Nephron progenitor cell (in vitro differentiated cells): Measurements from ENCODE around the gene TUBB6.
A peak's percentile ranks its signal among the peaks of the same experiment; 100 is the strongest.

Source experiments
- DNase-seq: peaks from one replicate; pipeline ENCODE4 v3.0.0; 2021
- H3K27ac Mint-ChIP-seq: 2 replicates; pipeline ENCODE4 v1.8.0; 2021; ENCODE audit warnings: mild to moderate bottlenecking, moderate library complexity, mixed read lengths
- H3K27me3 Mint-ChIP-seq: 2 replicates; pipeline ENCODE4 v1.8.0; 2021; ENCODE audit warnings: mild to moderate bottlenecking, low read depth, mixed read lengths; ENCODE audit not compliant: poor library complexity
- H3K36me3 Mint-ChIP-seq: 2 replicates; pipeline ENCODE4 v1.8.0; 2021; ENCODE audit warnings: low read depth, mixed read lengths
- H3K4me1 Mint-ChIP-seq: 2 replicates; pipeline ENCODE4 v1.8.0; 2021; ENCODE audit warnings: mixed read lengths
- H3K4me3 Mint-ChIP-seq: 2 replicates; pipeline ENCODE4 v1.8.0; 2021; ENCODE audit warnings: mild to moderate bottlenecking, moderate library complexity, mixed read lengths
- H3K9me3 Mint-ChIP-seq: 2 replicates; pipeline ENCODE4 v1.8.0; 2021; ENCODE audit warnings: mild to moderate bottlenecking, moderate library complexity, mixed read lengths
- CTCF ChIP-seq: fragments of 200-600 bp; sonication (generic); IDR thresholded peaks from 2 replicates; pipeline ENCODE4 v1.5.0; 2021; ENCODE audit warnings: antibody characterized with exemption

Gene TUBB6

GRCh38 chr18:12328179-12328823, 20.3 kb downstream of the TUBB6 start:
- DNase-seq: no peak
- Mint-ChIP-seq H3K4me3 (no peak overlapping the region), H3K9me3 (no peaks in the 10 kb centered on the region), H3K4me1 (no peaks in the 10 kb centered on the region), H3K27me3 (peaks cover under 1% of the 10 kb centered on the region), H3K27ac (no peak overlapping the region), H3K36me3 (peaks cover 69% of the 10 kb centered on the region)
- peak; percentile 33 for TF ChIP-seq CTCF

GRCh38 chr18:12329125-12329698, 21.2 kb downstream of the TUBB6 start:
- Mint-ChIP-seq H3K27me3 (peaks cover 3% of the 10 kb centered on the region), H3K9me3 (no peaks in the 10 kb centered on the region), H3K36me3 (peaks cover 71% of the 10 kb centered on the region), H3K27ac (no peak overlapping the region), H3K4me1 (peaks cover 1% of the 10 kb centered on the region), H3K4me3 (no peak overlapping the region)
- no peak for TF ChIP-seq CTCF
- no peak for DNase-seq

- Mint-ChIP-seq H3K4me1 (peaks cover 17% of the 10 kb centered on the region), H3K9me3 (no peaks in the 10 kb centered on the region), H3K27ac (no peak overlapping the region), H3K36me3 (peaks cover 71% of the 10 kb centered on the region), H3K27me3 (peaks cover 3% of the 10 kb centered on the region), H3K4me3 (no peak overlapping the region)
- DNase-seq: no peak
- TF ChIP-seq CTCF: no peak
These were observed 22.7 kb downstream of the TUBB6 start for GRCh38 chr18:12330766-12331165.

- Mint-ChIP-seq H3K4me3 (no peak overlapping the region), H3K4me1 (peaks cover 34% of the 10 kb centered on the region), H3K27ac (no peak overlapping the region), H3K36me3 (peaks cover 68% of the 10 kb centered on the region), H3K9me3 (no peaks in the 10 kb centered on the region), H3K27me3 (peaks cover 3% of the 10 kb centered on the region)
- no peak for DNase-seq
- TF ChIP-seq CTCF: no peak
These were observed 25.7 kb downstream of the TUBB6 start for GRCh38 chr18:12333506-12334290.

GRCh38 chr18:12334366-12334808, 26.3 kb downstream of the TUBB6 start:
- H3K4me1 Mint-ChIP-seq: peaks cover 34% of the 10 kb centered on the region
- DNase-seq: no peak
- peaks cover 62% of the 10 kb centered on the region for H3K36me3 Mint-ChIP-seq
- no peak for TF ChIP-seq CTCF
- no peak overlapping the region for H3K4me3 Mint-ChIP-seq
- H3K27me3 Mint-ChIP-seq: peaks cover 3% of the 10 kb centered on the region
- no peaks in the 10 kb centered on the region for H3K9me3 Mint-ChIP-seq
- no peak overlapping the region for H3K27ac Mint-ChIP-seq
